Stimulated activated CD4-positive, alpha-beta T cell treated with anti-CD3 and anti-CD28 coated beads, Interleukin-1b, Interleukin-23, amount 100 ng/mL, for 4 hours (primary cell): ENCODE data around the gene TRIP13.

Source experiments
- DNase-seq, 2 donors: peaks; one replicate each; pipeline ENCODE4 v3.0.0-alpha.2; 2020; ENCODE audit warnings: low read depth in 2 of 2

The TRIP13 gene

GRCh38 chr5:854966-855743, 37.5 kb upstream of the TRIP13 start:
- no peak for DNase-seq

GRCh38 chr5:855771-856530, 36.7 kb upstream of the TRIP13 start:
- DNase-seq, result no peak

- no peak for DNase-seq
These were observed 35.9 kb upstream of the TRIP13 start for GRCh38 chr5:856531-857425.

GRCh38 chr5:858726-859125, 34.0 kb upstream of the TRIP13 start:
- no peak for DNase-seq

GRCh38 chr5:859391-859790, 33.3 kb upstream of the TRIP13 start:
- no peak for DNase-seq

GRCh38 chr5:859798-860296, 32.8 kb upstream of the TRIP13 start:
- no peak for DNase-seq

GRCh38 chr5:860506-861150, 32.1 kb upstream of the TRIP13 start:
- DNase-seq, result no peak

- no peak for DNase-seq
These were observed 31.0 kb upstream of the TRIP13 start for GRCh38 chr5:861442-862366.

GRCh38 chr5:862367-863243, 30.1 kb upstream of the TRIP13 start:
- DNase-seq, result no peak

GRCh38 chr5:863244-863805, 29.4 kb upstream of the TRIP13 start:
- no peak for DNase-seq

GRCh38 chr5:864492-865167, 28.1 kb upstream of the TRIP13 start:
- no peak for DNase-seq

GRCh38 chr5:865168-865521, 27.5 kb upstream of the TRIP13 start:
- no peak for DNase-seq

GRCh38 chr5:865771-866170, 26.9 kb upstream of the TRIP13 start:
- no peak for DNase-seq

- DNase-seq, result no peak
These were observed 25.3 kb upstream of the TRIP13 start for GRCh38 chr5:867300-867870.

- no peak for DNase-seq
These were observed 24.1 kb upstream of the TRIP13 start for GRCh38 chr5:868428-869135.

- DNase-seq, result no peak
These were observed 21.7 kb upstream of the TRIP13 start for GRCh38 chr5:870956-871355.

- DNase-seq, result no peak
These were observed 20.9 kb upstream of the TRIP13 start for GRCh38 chr5:871596-872298.
